HG02763 (cell line): Measurements from ENCODE around the gene PABPN1.

Experiments
- ATAC-seq: cut with Tn5 transposase; IDR thresholded peaks from one replicate; pipeline ENCODE4 v1.9.1; 2021; ENCODE audit warnings: mild to moderate bottlenecking, moderate library complexity; ENCODE audit not compliant: unreplicated experiment

PABPN1 gene

GRCh38 chr14:23357261-23357660 is 36.0 kb downstream of the PABPN1 start:
- no peak for ATAC-seq

GRCh38 chr14:23358042-23358441 is 36.8 kb downstream of the PABPN1 start:
- no peak for ATAC-seq

- ATAC-seq = no peak
Measured at GRCh38 chr14:23358553-23359166, 37.4 kb downstream of the PABPN1 start.

GRCh38 chr14:23359167-23359626 is 37.9 kb downstream of the PABPN1 start:
- ATAC-seq = no peak

- no peak for ATAC-seq
Measured at GRCh38 chr14:23359722-23360447, 38.6 kb downstream of the PABPN1 start.

- no peak for ATAC-seq
Measured at GRCh38 chr14:23360496-23360895, 39.2 kb downstream of the PABPN1 start.

GRCh38 chr14:23361320-23361719 is 40.1 kb downstream of the PABPN1 start:
- no peak for ATAC-seq

- ATAC-seq = no peak
Measured at GRCh38 chr14:23361763-23362162, 40.5 kb downstream of the PABPN1 start.

- ATAC-seq = no peak
Measured at GRCh38 chr14:23362200-23362599, 40.9 kb downstream of the PABPN1 start.

- no peak for ATAC-seq
Measured at GRCh38 chr14:23364164-23365035, 43.1 kb downstream of the PABPN1 start.

- ATAC-seq = no peak
Measured at GRCh38 chr14:23365036-23365731, 43.9 kb downstream of the PABPN1 start, which contains the start of gene EFS. Gene EFS, minus strand, starts transcription at chr14:23365172. Its CDS starts 147 bp downstream, at chr14:23365025.

- no peak for ATAC-seq
Measured at GRCh38 chr14:23365732-23366425, 44.6 kb downstream of the PABPN1 start.

GRCh38 chr14:23366426-23366921 is 45.2 kb downstream of the PABPN1 start:
- no peak for ATAC-seq

- ATAC-seq = no peak
Measured at GRCh38 chr14:23370221-23370620, 49.0 kb downstream of the PABPN1 start.

- no peak for ATAC-seq
Measured at GRCh38 chr14:23371865-23372264, 50.6 kb downstream of the PABPN1 start.

GRCh38 chr14:23372509-23372908 is 51.3 kb downstream of the PABPN1 start, which contains the start of gene IL25:
Gene IL25, plus strand, starts transcription at chr14:23372809.
- ATAC-seq = no peak

GRCh38 chr14:23373041-23373440 is 51.8 kb downstream of the PABPN1 start:
- ATAC-seq = no peak
